Epithelial cell of esophagus (primary cell): ENCODE data around the gene DHDH.

Experiments
- DNase-seq: peaks from one replicate; pipeline ENCODE4 v3.0.0; 2010; ENCODE audit warnings: low read depth
- H3K4me3 ChIP-seq: 2 replicates; pipeline ENCODE4 v1.5.1; 2011; ENCODE audit warnings: mild to moderate bottlenecking, low read length, control low read depth
- CTCF ChIP-seq: IDR thresholded peaks from 2 replicates; pipeline ENCODE4 v1.5.1; 2011; ENCODE audit warnings: low read depth, mild to moderate bottlenecking, low read length, control low read depth, inconsistent platforms; ENCODE audit not compliant: insufficient read depth; ENCODE audit errors: missing control alignments

The DHDH gene

GRCh38 chr19:48965806-48966540, 32.5 kb downstream of the DHDH start:
- peak; percentile 89 for DNase-seq
- H3K4me3 ChIP-seq, result peak overlapping the region; percentile 86
- TF ChIP-seq CTCF, result no peak

GRCh38 chr19:48966541-48967345, 33.2 kb downstream of the DHDH start:
- no peak for DNase-seq
- H3K4me3 ChIP-seq, result peak overlapping the region; percentile 86
- no peak for TF ChIP-seq CTCF

- peak; percentile 33 for DNase-seq
- TF ChIP-seq CTCF, result no peak
- H3K4me3 ChIP-seq, result no peak overlapping the region
Measured at GRCh38 chr19:48967346-48968178, 34.1 kb downstream of the DHDH start.

- no peak overlapping the region for H3K4me3 ChIP-seq
- no peak for TF ChIP-seq CTCF
- DNase-seq, result peak; percentile 13
Measured at GRCh38 chr19:48968179-48968661, 34.7 kb downstream of the DHDH start.

- TF ChIP-seq CTCF, result no peak
- no peak for DNase-seq
Measured at GRCh38 chr19:48968813-48969218, 35.3 kb downstream of the DHDH start.

GRCh38 chr19:48969276-48970138, 36.0 kb downstream of the DHDH start:
- TF ChIP-seq CTCF, result no peak
- no peak overlapping the region for H3K4me3 ChIP-seq
- DNase-seq, result peak; percentile 34

More at GRCh38 chr19:48968813-48969218, 35.3 kb downstream of the DHDH start:
- no peak overlapping the region for H3K4me3 ChIP-seq
